Measurements from ENCODE around the gene CCDC82. TPM values are rescaled to one million over a fixed set of nuclear protein-coding genes. Genes with fewer than 3 reads are reported as not detected.

CCDC82 gene
- total and polyA plus RNA-seq, 2 experiments from 2014 or later: 17.3 TPM

GRCh38 chr11:96316869-96317268 is 72.8 kb downstream of the CCDC82 start:
- Histone ChIP-seq H3K36me3 (no peaks in the 10 kb centered on the region), H3K27me3 (no peaks in the 10 kb centered on the region), H3K27ac (no peak overlapping the region), H3K4me1 (ENCODE audit: low read depth) (peaks cover 23% of the 10 kb centered on the region), H3K4me3 (no peak overlapping the region), H3K9me3 (ENCODE audit: low read depth) (no peaks in the 10 kb centered on the region)
- TF ChIP-seq CTCF (IDR thresholded peaks at IDR 0.05; ENCODE audit: low read depth, low read length): no peak
- no peak for DNase-seq (ENCODE audit: low read depth in 1 of 2, low spot score in 1 of 2)

GRCh38 chr11:96315476-96315875 is 74.2 kb downstream of the CCDC82 start:
- H3K36me3 ChIP-seq: no peaks in the 10 kb centered on the region
- no peak overlapping the region for H3K4me3 ChIP-seq
- TF ChIP-seq CTCF (IDR thresholded peaks at IDR 0.05; ENCODE audit: low read depth, low read length): no peak
- no peak for DNase-seq (ENCODE audit: low read depth in 1 of 2, low spot score in 1 of 2)
- H3K9me3 ChIP-seq (ENCODE audit: low read depth): no peaks in the 10 kb centered on the region
- no peaks in the 10 kb centered on the region for H3K27me3 ChIP-seq
- no peak overlapping the region for H3K27ac ChIP-seq
- peaks cover 22% of the 10 kb centered on the region for H3K4me1 ChIP-seq (ENCODE audit: low read depth)

GRCh38 chr11:96314326-96315020 is 75.2 kb downstream of the CCDC82 start:
- Histone ChIP-seq H3K27me3 (no peaks in the 10 kb centered on the region), H3K9me3 (ENCODE audit: low read depth) (no peaks in the 10 kb centered on the region), H3K36me3 (no peaks in the 10 kb centered on the region), H3K27ac (no peak overlapping the region), H3K4me3 (no peak overlapping the region), H3K4me1 (ENCODE audit: low read depth) (peaks cover 22% of the 10 kb centered on the region)
- TF ChIP-seq CTCF (IDR thresholded peaks at IDR 0.05; ENCODE audit: low read depth, low read length): no peak
- DNase-seq (ENCODE audit: low read depth in 1 of 2, low spot score in 1 of 2): peak in 1 of 2 donors; percentile 61

GRCh38 chr11:96313163-96313562 is 76.5 kb downstream of the CCDC82 start:
- H3K27ac ChIP-seq: no peak overlapping the region
- H3K4me3 ChIP-seq: no peak overlapping the region
- no peak for TF ChIP-seq CTCF (IDR thresholded peaks at IDR 0.05; ENCODE audit: low read depth, low read length)
- no peaks in the 10 kb centered on the region for H3K9me3 ChIP-seq (ENCODE audit: low read depth)
- H3K4me1 ChIP-seq (ENCODE audit: low read depth): peaks cover 24% of the 10 kb centered on the region
- DNase-seq (ENCODE audit: low read depth in 1 of 2, low spot score in 1 of 2): no peak
- H3K36me3 ChIP-seq: no peaks in the 10 kb centered on the region
- no peaks in the 10 kb centered on the region for H3K27me3 ChIP-seq

- TF ChIP-seq CTCF (IDR thresholded peaks at IDR 0.05; ENCODE audit: low read depth, low read length): no peak
- H3K4me3 ChIP-seq: no peak overlapping the region
- no peaks in the 10 kb centered on the region for H3K36me3 ChIP-seq
- no peaks in the 10 kb centered on the region for H3K27me3 ChIP-seq
- no peak overlapping the region for H3K27ac ChIP-seq
- peak in 1 of 2 donors; percentile 79 for DNase-seq (ENCODE audit: low read depth in 1 of 2, low spot score in 1 of 2)
- H3K9me3 ChIP-seq (ENCODE audit: low read depth): no peaks in the 10 kb centered on the region
- H3K4me1 ChIP-seq (ENCODE audit: low read depth): peaks cover 17% of the 10 kb centered on the region
Measured at GRCh38 chr11:96311120-96311568, 78.6 kb downstream of the CCDC82 start.
